ENCODE results near the gene C1GALT1.

The C1GALT1 gene

GRCh38 chr7:7201578-7202374 is 19.4 kb downstream of the C1GALT1 start:
- no peak for TF ChIP-seq POLR2AphosphoS5 (IDR thresholded peaks at IDR 0.05; ENCODE audit: borderline replicate concordance, low read depth, low read length)
- no peak for TF ChIP-seq FOXP2 (optimal IDR thresholded peaks at IDR 0.05; ENCODE audit: control extremely low read depth, extremely low read length, insufficient read depth)
- TF ChIP-seq EZH2 (IDR thresholded peaks at IDR 0.05) = no peak
- H3K27ac ChIP-seq = no peak overlapping the region
- H3K9ac ChIP-seq (ENCODE audit: insufficient read length) = no peak overlapping the region
- H3K9me3 ChIP-seq (ENCODE audit: low read depth, low read length) = peaks cover 3% of the 10 kb centered on the region; the same call in 1 of the 2 replicates
- no peaks in the 10 kb centered on the region for H3K36me3 ChIP-seq (ENCODE audit: insufficient read depth, low read length)
- no peak for DNase-seq (ENCODE audit: low read depth, low spot score)
- H3K4me3 ChIP-seq = no peak overlapping the region

GRCh38 chr7:7202375-7202720 is 20.0 kb downstream of the C1GALT1 start:
- Histone ChIP-seq H3K9ac (ENCODE audit: insufficient read length) (no peak overlapping the region), H3K27ac (no peak overlapping the region), H3K9me3 (ENCODE audit: low read depth, low read length) (peaks cover 3% of the 10 kb centered on the region; the same call in 1 of the 2 replicates), H3K36me3 (ENCODE audit: insufficient read depth, low read length) (no peaks in the 10 kb centered on the region), H3K4me3 (no peak overlapping the region)
- no peak for DNase-seq (ENCODE audit: low read depth, low spot score)
- TF ChIP-seq FOXP2 (optimal IDR thresholded peaks at IDR 0.05; ENCODE audit: control extremely low read depth, extremely low read length, insufficient read depth) (no peak), EZH2 (IDR thresholded peaks at IDR 0.05) (no peak), POLR2AphosphoS5 (IDR thresholded peaks at IDR 0.05; ENCODE audit: borderline replicate concordance, low read depth, low read length) (no peak)

GRCh38 chr7:7203813-7204575 is 21.6 kb downstream of the C1GALT1 start:
- Histone ChIP-seq H3K4me3 (no peak overlapping the region), H3K9me3 (ENCODE audit: low read depth, low read length) (peaks cover 3% of the 10 kb centered on the region; the same call in 1 of the 2 replicates), H3K36me3 (ENCODE audit: insufficient read depth, low read length) (no peaks in the 10 kb centered on the region), H3K27ac (no peak overlapping the region), H3K9ac (ENCODE audit: insufficient read length) (no peak overlapping the region)
- TF ChIP-seq EZH2 (IDR thresholded peaks at IDR 0.05) (no peak), POLR2AphosphoS5 (IDR thresholded peaks at IDR 0.05; ENCODE audit: borderline replicate concordance, low read depth, low read length) (no peak), FOXP2 (optimal IDR thresholded peaks at IDR 0.05; ENCODE audit: control extremely low read depth, extremely low read length, insufficient read depth) (no peak)
- DNase-seq (ENCODE audit: low read depth, low spot score) = no peak

- H3K9ac ChIP-seq (ENCODE audit: insufficient read length) = no peak overlapping the region
- no peaks in the 10 kb centered on the region for H3K36me3 ChIP-seq (ENCODE audit: insufficient read depth, low read length)
- no peak overlapping the region for H3K27ac ChIP-seq
- no peak for DNase-seq (ENCODE audit: low read depth, low spot score)
- no peak overlapping the region for H3K4me3 ChIP-seq
- TF ChIP-seq FOXP2 (optimal IDR thresholded peaks at IDR 0.05; ENCODE audit: control extremely low read depth, extremely low read length, insufficient read depth) (no peak), EZH2 (IDR thresholded peaks at IDR 0.05) (no peak), POLR2AphosphoS5 (IDR thresholded peaks at IDR 0.05; ENCODE audit: borderline replicate concordance, low read depth, low read length) (no peak)
- peaks cover 3% of the 10 kb centered on the region; the same call in 1 of the 2 replicates for H3K9me3 ChIP-seq (ENCODE audit: low read depth, low read length)
Observed at GRCh38 chr7:7207876-7208275, 25.5 kb downstream of the C1GALT1 start.

GRCh38 chr7:7208520-7208919 is 26.2 kb downstream of the C1GALT1 start:
- TF ChIP-seq EZH2 (IDR thresholded peaks at IDR 0.05) = no peak
- TF ChIP-seq POLR2AphosphoS5 (IDR thresholded peaks at IDR 0.05; ENCODE audit: borderline replicate concordance, low read depth, low read length) = no peak
- no peak for TF ChIP-seq FOXP2 (optimal IDR thresholded peaks at IDR 0.05; ENCODE audit: control extremely low read depth, extremely low read length, insufficient read depth)
- Histone ChIP-seq H3K4me3 (no peak overlapping the region), H3K9me3 (ENCODE audit: low read depth, low read length) (peaks cover 3% of the 10 kb centered on the region; the same call in 1 of the 2 replicates), H3K9ac (ENCODE audit: insufficient read length) (no peak overlapping the region), H3K27ac (no peak overlapping the region), H3K36me3 (ENCODE audit: insufficient read depth, low read length) (no peaks in the 10 kb centered on the region)
- DNase-seq (ENCODE audit: low read depth, low spot score) = no peak

GRCh38 chr7:7209412-7210050 is 27.2 kb downstream of the C1GALT1 start:
- TF ChIP-seq EZH2 (IDR thresholded peaks at IDR 0.05) (no peak), POLR2AphosphoS5 (IDR thresholded peaks at IDR 0.05; ENCODE audit: borderline replicate concordance, low read depth, low read length) (no peak)
- Histone ChIP-seq H3K4me3 (no peak overlapping the region), H3K9me3 (ENCODE audit: low read depth, low read length) (no peaks in the 10 kb centered on the region; the same call in 1 of the 2 replicates), H3K36me3 (ENCODE audit: insufficient read depth, low read length) (no peaks in the 10 kb centered on the region), H3K9ac (ENCODE audit: insufficient read length) (no peak overlapping the region), H3K27ac (no peak overlapping the region)
- no peak for DNase-seq (ENCODE audit: low read depth, low spot score)

GRCh38 chr7:7210475-7211237 is 28.3 kb downstream of the C1GALT1 start:
- no peak overlapping the region for H3K9ac ChIP-seq (ENCODE audit: insufficient read length)
- no peak for TF ChIP-seq POLR2AphosphoS5 (IDR thresholded peaks at IDR 0.05; ENCODE audit: borderline replicate concordance, low read depth, low read length)
- DNase-seq (ENCODE audit: low read depth, low spot score) = no peak
- no peaks in the 10 kb centered on the region for H3K36me3 ChIP-seq (ENCODE audit: insufficient read depth, low read length)
- H3K4me3 ChIP-seq = no peak overlapping the region
- H3K27ac ChIP-seq = no peak overlapping the region
- H3K9me3 ChIP-seq (ENCODE audit: low read depth, low read length) = no peaks in the 10 kb centered on the region

- Histone ChIP-seq H3K9me3 (ENCODE audit: low read depth, low read length) (no peaks in the 10 kb centered on the region), H3K27ac (no peak overlapping the region), H3K4me3 (no peak overlapping the region), H3K9ac (ENCODE audit: insufficient read length) (no peak overlapping the region), H3K36me3 (ENCODE audit: insufficient read depth, low read length) (no peaks in the 10 kb centered on the region)
- TF ChIP-seq POLR2AphosphoS5 (IDR thresholded peaks at IDR 0.05; ENCODE audit: borderline replicate concordance, low read depth, low read length) (no peak), EZH2 (IDR thresholded peaks at IDR 0.05) (no peak), FOXP2 (optimal IDR thresholded peaks at IDR 0.05; ENCODE audit: control extremely low read depth, extremely low read length, insufficient read depth) (no peak)
- no peak for DNase-seq (ENCODE audit: low read depth, low spot score)
Observed at GRCh38 chr7:7212612-7213011, 30.3 kb downstream of the C1GALT1 start.
